HG02623 (cell line): ENCODE measurements around the gene SLC39A11.

Experiments
- ATAC-seq: cut with Tn5 transposase; IDR thresholded peaks from one replicate; pipeline ENCODE4 v1.9.1; 2021; ENCODE audit warnings: moderate library complexity; ENCODE audit not compliant: unreplicated experiment

The SLC39A11 gene

GRCh38 chr17:72984145-72984925, 108.2 kb downstream of the SLC39A11 start:
- no peak for ATAC-seq

- no peak for ATAC-seq
Observed at GRCh38 chr17:72982680-72983079, 109.8 kb downstream of the SLC39A11 start.

GRCh38 chr17:72978593-72979218, 113.8 kb downstream of the SLC39A11 start:
- ATAC-seq, result no peak

GRCh38 chr17:72977771-72978417, 114.6 kb downstream of the SLC39A11 start:
- ATAC-seq, result no peak

- ATAC-seq, result no peak
Observed at GRCh38 chr17:72976971-72977770, 115.3 kb downstream of the SLC39A11 start.

- no peak for ATAC-seq
Observed at GRCh38 chr17:72975509-72975908, 117.0 kb downstream of the SLC39A11 start.

GRCh38 chr17:72974605-72975232, 117.8 kb downstream of the SLC39A11 start:
- no peak for ATAC-seq

- ATAC-seq, result no peak
Observed at GRCh38 chr17:72972263-72972951, 120.1 kb downstream of the SLC39A11 start.

- no peak for ATAC-seq
Observed at GRCh38 chr17:72971226-72971880, 121.1 kb downstream of the SLC39A11 start.

- no peak for ATAC-seq
Observed at GRCh38 chr17:72970797-72971196, 121.7 kb downstream of the SLC39A11 start.

- ATAC-seq, result no peak
Observed at GRCh38 chr17:72970246-72970645, 122.2 kb downstream of the SLC39A11 start.

- ATAC-seq, result no peak
Observed at GRCh38 chr17:72969293-72969906, 123.1 kb downstream of the SLC39A11 start.

GRCh38 chr17:72968798-72969197, 123.7 kb downstream of the SLC39A11 start:
- ATAC-seq, result no peak

GRCh38 chr17:72967977-72968585, 124.4 kb downstream of the SLC39A11 start:
- no peak for ATAC-seq

GRCh38 chr17:72967277-72967970, 125.1 kb downstream of the SLC39A11 start:
- ATAC-seq, result no peak

GRCh38 chr17:72962106-72962505, 130.4 kb downstream of the SLC39A11 start:
- ATAC-seq, result no peak

GRCh38 chr17:72955391-72956140, 136.9 kb downstream of the SLC39A11 start:
- no peak for ATAC-seq
